GM12873 (cell line): Measurements from ENCODE around the gene TMEM18.

Source experiments
- CTCF ChIP-seq: IDR thresholded peaks from 2 replicates; pipeline ENCODE4 v1.5.1; 2012; ENCODE audit warnings: low read depth, mild to moderate bottlenecking, moderate library complexity, low read length, control low read depth; ENCODE audit not compliant: insufficient read depth; ENCODE audit errors: missing control alignments

The TMEM18 gene

GRCh38 chr2:691821-692761 is 14.9 kb upstream of the TMEM18 start:
- TF ChIP-seq CTCF: no peak

- TF ChIP-seq CTCF: no peak
Measured at GRCh38 chr2:690799-691198, 13.6 kb upstream of the TMEM18 start.

- TF ChIP-seq CTCF: no peak
Measured at GRCh38 chr2:689877-690510, 12.8 kb upstream of the TMEM18 start.

- no peak for TF ChIP-seq CTCF
Measured at GRCh38 chr2:689237-689636, 12.0 kb upstream of the TMEM18 start.

- no peak for TF ChIP-seq CTCF
Measured at GRCh38 chr2:688504-689076, 11.4 kb upstream of the TMEM18 start.

- no peak for TF ChIP-seq CTCF
Measured at GRCh38 chr2:685421-685820, 8.2 kb upstream of the TMEM18 start.

GRCh38 chr2:682226-682625 is 5.0 kb upstream of the TMEM18 start:
- no peak for TF ChIP-seq CTCF
